Measurements from ENCODE around the gene TTLL5. TPM values are rescaled to one million over a fixed set of nuclear protein-coding genes. Genes with fewer than 3 reads are reported as not detected.

TTLL5 gene
- total and polyA plus RNA-seq, 8 donors = 10.1 to 48.4 (median 17.3) TPM

GRCh38 chr14:75986439-75986765 is 325.4 kb downstream of the TTLL5 start:
- peak overlapping the region; percentile 64 to 95 (median 88) for H3K4me3 ChIP-seq
- peaks cover 4 to 22% (median 11%) of the 10 kb centered on the region in 4 donors for H3K36me3 ChIP-seq
- intact Hi-C loops (cut with DNase I; ENCODE audit: low total_unique reads) = loop anchor here (5.0 kb wide), 1 partner anchor 279 kb away; no protein-coding TSS in a partner anchor
- TF ChIP-seq POLR2A (IDR thresholded peaks at IDR 0.05) = no peak
- TF ChIP-seq POLR2AphosphoS5 (IDR thresholded peaks at IDR 0.05) = no peak
- TF ChIP-seq CTCF (IDR thresholded peaks at IDR 0.05) = no peak
- TF ChIP-seq EP300 (IDR thresholded peaks at IDR 0.05) = no peak
- peaks cover 18 to 55% (median 41%) of the 10 kb centered on the region in 4 donors for H3K4me1 ChIP-seq
- 13 to 23% (median 19%) methylated on average over 6 of the region's 6 CpGs for WGBS, 5 donors
- DNase-seq = peak in 1 of 2 donors; percentile 57
- no peaks in the 10 kb centered on the region for H3K9me3 ChIP-seq
- no peaks in the 10 kb centered on the region for H3K27me3 ChIP-seq
- H3K27ac ChIP-seq = peak overlapping the region; percentile 87 to 98 (median 95)

DNA sequence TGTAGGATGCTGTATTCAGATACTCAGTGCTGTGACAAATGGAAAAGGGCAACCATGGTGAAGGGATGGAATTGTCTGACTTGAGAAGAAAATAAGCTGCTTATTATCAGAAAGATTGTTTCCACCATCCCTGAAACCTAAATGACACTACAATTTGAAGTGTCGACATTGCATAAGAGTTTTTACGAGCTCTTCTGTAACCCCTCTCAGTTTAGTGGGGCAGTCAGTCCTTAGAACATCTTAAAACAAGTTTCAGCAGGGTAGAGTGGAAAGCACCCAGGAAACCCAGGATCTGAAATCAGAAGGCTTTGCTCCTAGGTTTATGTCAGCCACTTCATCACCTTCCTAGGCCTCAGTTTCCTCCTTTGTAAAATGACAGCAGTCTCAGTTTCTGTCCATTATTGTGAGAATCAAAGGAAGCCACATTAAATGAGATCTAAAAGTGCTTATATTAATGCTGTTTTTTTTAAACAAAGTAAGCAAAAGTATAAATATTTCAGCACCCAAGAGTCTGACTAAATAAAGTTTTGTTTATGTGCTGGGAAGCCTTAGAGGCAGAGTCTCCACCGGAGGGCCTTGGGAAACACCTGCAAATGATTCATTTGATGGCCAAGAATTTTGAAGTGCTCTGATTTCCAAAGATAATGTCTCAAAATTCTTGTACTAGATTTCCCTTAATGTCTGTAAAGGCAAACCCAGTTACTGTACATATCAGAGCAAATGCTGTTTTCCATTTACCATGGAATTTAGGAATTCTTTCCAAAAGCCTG is 326.3 kb downstream of the TTLL5 start:
- Histone ChIP-seq H3K27ac (peak overlapping the region in 2 of 5 donors; percentile 83 to 98), H3K4me3 (no peak overlapping the region), H3K27me3 (no peaks in the 10 kb centered on the region), H3K9me3 (no peaks in the 10 kb centered on the region), H3K36me3 (peaks cover 4 to 32% (median 18%) of the 10 kb centered on the region in 4 donors), H3K4me1 (peaks cover 17 to 62% (median 36%) of the 10 kb centered on the region in 4 donors)
- DNase-seq = no peak
- TF ChIP-seq CTCF (IDR thresholded peaks at IDR 0.05) (no peak), POLR2A (IDR thresholded peaks at IDR 0.05) (no peak), POLR2AphosphoS5 (IDR thresholded peaks at IDR 0.05) (no peak), EP300 (IDR thresholded peaks at IDR 0.05) (no peak)
- intact Hi-C loops (cut with DNase I; ENCODE audit: low total_unique reads) = loop anchor here (5.0 kb wide), 1 partner anchor 280 kb away; no protein-coding TSS in a partner anchor
- WGBS, 5 donors = 76 to 87% (median 81%) methylated on average over 3 of the region's 3 CpGs

DNA sequence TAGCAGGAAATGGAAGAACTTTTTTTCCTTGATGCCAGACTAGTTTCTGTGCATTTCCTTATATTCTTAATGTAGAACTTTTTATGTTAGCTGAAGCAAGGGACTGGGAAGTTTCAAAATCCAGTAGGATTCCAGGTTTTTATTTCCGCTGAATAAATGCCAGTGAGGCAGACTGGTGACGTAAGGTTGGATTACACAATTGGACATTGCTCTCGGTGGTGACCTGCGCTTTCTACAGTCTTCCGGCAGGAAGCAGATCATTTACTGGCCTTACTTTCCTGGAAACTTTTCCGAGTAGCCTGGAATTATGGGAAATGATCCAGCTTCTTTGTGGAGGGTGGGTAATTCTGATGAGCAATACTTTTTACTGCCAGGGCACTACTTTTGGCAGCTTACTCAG is 328.1 kb downstream of the TTLL5 start:
- no peak overlapping the region for H3K4me3 ChIP-seq
- DNase-seq = peak in 1 of 2 donors; percentile 61
- H3K27ac ChIP-seq = peak overlapping the region in 4 of 5 donors; percentile 49 to 85 (median 71)
- no peaks in the 10 kb centered on the region for H3K27me3 ChIP-seq
- no peaks in the 10 kb centered on the region for H3K9me3 ChIP-seq
- peaks cover 4 to 43% (median 27%) of the 10 kb centered on the region in 4 donors for H3K36me3 ChIP-seq
- intact Hi-C loops (cut with DNase I; ENCODE audit: low total_unique reads) = loop anchor here (5.0 kb wide), 1 partner anchor 282 kb away; no protein-coding TSS in a partner anchor
- H3K4me1 ChIP-seq = peaks cover 6 to 53% (median 31%) of the 10 kb centered on the region in 4 donors
- 65 to 84% (median 79%) methylated on average over 6 of the region's 6 CpGs for WGBS, 5 donors
- no peak for TF ChIP-seq POLR2A (IDR thresholded peaks at IDR 0.05)
- no peak for TF ChIP-seq CTCF (IDR thresholded peaks at IDR 0.05)
- peak; percentile 56 for TF ChIP-seq EP300 (IDR thresholded peaks at IDR 0.05)
- TF ChIP-seq POLR2AphosphoS5 (IDR thresholded peaks at IDR 0.05) = peak in 2 of 3 donors; percentile 19 to 67

DNA sequence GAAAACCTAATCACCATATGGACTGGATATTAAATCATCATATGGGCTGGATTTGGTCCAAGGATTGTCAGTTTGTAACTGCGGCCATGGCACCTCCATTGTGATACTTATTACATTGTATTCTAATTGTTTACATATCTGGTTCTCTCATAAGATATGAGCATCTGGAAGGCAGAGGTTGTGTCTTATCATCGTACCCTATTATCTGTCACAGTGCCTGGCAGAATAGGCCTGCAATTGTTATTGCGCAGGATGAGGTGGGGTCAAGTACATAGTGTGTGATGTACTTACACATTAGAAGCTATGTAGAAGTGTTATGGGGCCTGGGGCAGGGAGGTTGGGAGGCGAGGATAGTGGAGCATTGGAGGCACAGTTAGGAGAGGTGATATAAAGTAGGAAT is 329.3 kb downstream of the TTLL5 start:
- Histone ChIP-seq H3K27me3 (no peaks in the 10 kb centered on the region), H3K4me3 (no peak overlapping the region), H3K36me3 (peaks cover 4 to 46% (median 27%) of the 10 kb centered on the region in 4 donors), H3K9me3 (no peaks in the 10 kb centered on the region), H3K27ac (peak overlapping the region in 3 of 5 donors; percentile 49 to 85 (median 83)), H3K4me1 (peaks cover 6 to 41% (median 24%) of the 10 kb centered on the region in 4 donors)
- intact Hi-C loops (cut with DNase I; ENCODE audit: low total_unique reads) = no loop called here
- WGBS, 5 donors = 90 to 96% (median 95%) methylated on average over 4 of the region's 4 CpGs
- no peak for TF ChIP-seq POLR2A (IDR thresholded peaks at IDR 0.05)
- TF ChIP-seq POLR2AphosphoS5 (IDR thresholded peaks at IDR 0.05) = no peak
- no peak for TF ChIP-seq CTCF (IDR thresholded peaks at IDR 0.05)
- TF ChIP-seq EP300 (IDR thresholded peaks at IDR 0.05) = no peak
- DNase-seq = no peak
